ENCODE data around the gene ADPGK.

Gene ADPGK

DNA sequence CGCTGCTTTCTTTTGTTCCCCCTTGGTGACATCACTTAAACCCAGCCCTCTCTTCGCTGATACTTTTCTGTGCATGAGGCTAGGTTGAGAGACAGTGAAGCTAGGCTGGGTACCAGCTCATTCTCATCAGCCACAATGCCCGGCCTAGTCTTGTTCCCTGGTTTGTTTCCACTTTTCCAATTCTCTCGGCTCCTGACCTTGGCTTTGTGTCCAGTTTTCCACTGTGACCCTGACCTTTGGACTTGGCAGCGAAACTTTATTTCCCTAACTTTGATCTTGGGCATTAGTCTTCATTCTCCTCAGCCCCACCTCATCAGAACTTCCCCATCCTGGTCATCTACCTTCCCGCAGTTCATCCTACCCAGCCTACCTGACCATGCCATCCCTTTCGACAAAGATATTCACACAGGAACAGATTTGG is 908 bp upstream of the ADPGK start:
- H3K4me3 ChIP-seq (ENCODE audit: low read depth, low read length) = peak overlapping the region; percentile 66
- no peak for DNase-seq (ENCODE audit: low read depth)
- TF ChIP-seq CTCF (IDR thresholded peaks at IDR 0.05; ENCODE audit: control insufficient read depth, extremely low read depth, insufficient read depth) = no peak

DNA sequence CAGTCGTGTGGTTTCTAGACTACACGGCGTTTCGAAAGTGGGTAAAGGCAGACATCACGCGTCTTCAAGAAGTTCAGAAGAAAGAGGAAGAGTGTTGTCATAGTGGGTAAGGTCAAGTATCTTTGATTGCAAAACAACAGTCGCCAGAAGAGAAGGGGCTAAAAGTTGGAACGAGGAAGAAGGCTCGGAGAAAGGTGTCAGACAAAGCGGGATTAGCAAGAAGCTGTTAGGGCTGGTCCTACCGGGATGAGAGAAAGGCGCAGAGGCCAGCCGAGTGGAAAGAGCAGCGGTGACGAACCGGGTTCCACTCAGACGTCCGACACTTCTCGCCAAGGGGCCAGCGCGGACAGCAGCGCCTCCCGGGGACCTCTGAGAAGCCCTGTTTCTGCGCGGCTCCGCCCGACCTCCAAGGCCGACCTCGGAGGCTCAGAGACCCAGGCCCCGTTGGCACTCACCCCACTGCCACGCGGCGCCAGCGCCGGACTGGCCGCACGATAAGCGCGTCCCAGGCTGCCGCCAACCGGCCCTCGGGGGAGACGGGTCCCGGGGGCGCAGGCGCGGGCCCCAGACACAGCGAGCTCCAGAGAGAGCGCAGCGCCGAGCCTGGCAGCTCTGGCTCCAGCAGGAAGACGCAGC is 436 bp downstream of the ADPGK start:
- no peak; the same call in 1 of the 2 replicates for TF ChIP-seq CTCF (IDR thresholded peaks at IDR 0.05; ENCODE audit: control insufficient read depth, extremely low read depth, insufficient read depth)
- H3K4me3 ChIP-seq (ENCODE audit: low read depth, low read length) = peak overlapping the region; percentile 66
- no peak for DNase-seq (ENCODE audit: low read depth)

GRCh38 chr15:72782274-72783003 is 1.1 kb downstream of the ADPGK start:
- no peak for TF ChIP-seq CTCF (IDR thresholded peaks at IDR 0.05; ENCODE audit: control insufficient read depth, extremely low read depth, insufficient read depth)
- peak overlapping the region; percentile 66 for H3K4me3 ChIP-seq (ENCODE audit: low read depth, low read length)
- no peak for DNase-seq (ENCODE audit: low read depth)

- DNase-seq (ENCODE audit: low read depth) = no peak
- no peak for TF ChIP-seq CTCF (IDR thresholded peaks at IDR 0.05; ENCODE audit: control insufficient read depth, extremely low read depth, insufficient read depth)
- peak overlapping the region; percentile 66 for H3K4me3 ChIP-seq (ENCODE audit: low read depth, low read length)
These were observed 1.9 kb downstream of the ADPGK start for GRCh38 chr15:72781631-72782030.

GRCh38 chr15:72778796-72779195 is 4.8 kb downstream of the ADPGK start:
- DNase-seq (ENCODE audit: low read depth) = no peak
- H3K4me3 ChIP-seq (ENCODE audit: low read depth, low read length) = no peak overlapping the region
- TF ChIP-seq CTCF (IDR thresholded peaks at IDR 0.05; ENCODE audit: control insufficient read depth, extremely low read depth, insufficient read depth) = no peak

DNA sequence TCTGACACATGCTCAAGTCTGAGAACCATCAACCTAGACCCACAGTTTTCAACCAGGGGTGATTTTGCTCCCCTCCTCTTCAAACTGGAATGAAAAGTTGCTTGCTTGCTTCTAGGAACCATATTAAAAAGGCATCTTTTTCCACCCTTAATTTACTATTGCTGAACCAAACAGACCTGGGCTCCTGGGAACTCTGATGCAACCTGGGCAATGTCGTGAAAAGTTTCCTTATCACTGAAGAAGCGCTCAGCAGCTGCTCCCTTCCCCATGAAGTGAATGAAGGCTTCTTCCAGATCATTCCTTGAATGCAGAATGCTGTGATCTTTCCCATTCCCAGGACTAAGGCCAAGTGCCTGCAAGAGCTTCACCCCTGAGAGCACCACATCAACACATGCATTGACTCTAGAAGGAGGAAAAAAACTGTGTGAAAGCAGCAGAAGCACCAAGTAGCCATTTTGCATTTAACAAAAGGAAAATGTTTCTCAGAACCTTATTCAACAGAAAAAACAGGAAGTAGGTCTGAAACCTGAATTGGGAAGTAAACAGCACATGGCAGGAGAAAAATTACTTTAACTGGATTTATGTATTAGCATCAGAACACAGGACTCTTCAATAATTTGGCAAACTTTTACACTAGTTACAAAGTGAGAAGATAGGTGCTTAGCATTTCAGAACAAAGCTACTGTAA is 8.7 kb downstream of the ADPGK start:
- no peak for TF ChIP-seq CTCF (IDR thresholded peaks at IDR 0.05; ENCODE audit: control insufficient read depth, extremely low read depth, insufficient read depth)
- DNase-seq (ENCODE audit: low read depth) = no peak
- no peak overlapping the region for H3K4me3 ChIP-seq (ENCODE audit: low read depth, low read length)
